ENCODE data around the gene TTC9.

The TTC9 gene

DNA sequence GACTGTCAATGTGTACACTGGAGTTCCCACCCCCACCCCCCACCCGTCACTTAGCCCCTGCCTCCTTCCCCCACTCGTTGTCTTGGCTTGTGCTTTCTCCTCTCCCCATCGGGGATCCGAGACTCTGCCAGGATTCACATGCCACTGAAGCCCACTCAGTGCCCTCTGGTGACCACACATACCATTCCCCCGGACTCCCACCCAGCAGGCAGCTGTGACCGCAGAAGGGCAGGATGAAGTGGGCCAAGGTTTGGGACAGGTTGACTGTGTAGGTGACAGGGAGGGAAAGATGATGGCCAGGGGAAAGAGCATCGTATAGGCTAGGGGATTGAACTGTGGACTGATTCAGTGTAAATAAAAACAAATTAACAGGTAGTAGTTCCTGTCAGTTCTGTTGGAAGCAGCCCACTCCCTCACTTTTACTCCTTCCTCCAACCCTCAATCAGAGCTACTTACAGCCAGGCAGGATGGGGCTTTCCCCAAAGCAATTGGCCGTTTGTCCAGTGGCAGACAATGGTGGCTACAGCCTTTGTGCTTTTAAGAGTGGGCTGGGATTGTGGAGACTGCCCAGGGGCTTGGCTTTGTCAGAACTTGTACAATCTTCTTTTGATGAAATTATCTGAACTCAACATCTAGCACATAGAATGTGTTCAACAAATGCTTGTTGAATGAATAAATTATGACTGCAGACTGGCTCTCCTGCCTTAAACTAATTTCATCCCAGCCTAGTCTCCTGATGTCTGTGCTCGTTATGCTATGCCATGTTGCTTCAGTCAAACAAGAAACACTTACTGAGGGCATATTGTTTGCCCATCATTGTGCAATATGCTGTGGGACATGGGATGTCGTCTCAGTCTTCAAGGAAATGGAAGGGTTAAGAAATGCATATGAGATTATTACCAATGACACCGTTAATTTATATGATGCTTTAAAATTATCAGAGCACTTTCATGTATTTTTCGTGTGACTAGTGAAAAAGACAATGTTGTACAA lies 30.2 kb downstream of the TTC9 start:
- DNase-seq (ENCODE audit: low read depth in 2 of 2): no peak
- no peak for TF ChIP-seq CTCF (IDR thresholded peaks at IDR 0.05; ENCODE audit: low read depth, low read length)
- H3K4me3 ChIP-seq (replicated peaks in 1 of 2; ENCODE audit: low read depth in 2 of 2, low read length in 2 of 2): no peak overlapping the region

- no peak overlapping the region for H3K4me3 ChIP-seq (replicated peaks in 1 of 2; ENCODE audit: low read depth in 2 of 2, low read length in 2 of 2)
- no peak for DNase-seq (ENCODE audit: low read depth in 2 of 2)
- no peak for TF ChIP-seq CTCF (IDR thresholded peaks at IDR 0.05; ENCODE audit: low read depth, low read length)
Observed at GRCh38 chr14:70677341-70677740, 35.6 kb downstream of the TTC9 start.

DNA sequence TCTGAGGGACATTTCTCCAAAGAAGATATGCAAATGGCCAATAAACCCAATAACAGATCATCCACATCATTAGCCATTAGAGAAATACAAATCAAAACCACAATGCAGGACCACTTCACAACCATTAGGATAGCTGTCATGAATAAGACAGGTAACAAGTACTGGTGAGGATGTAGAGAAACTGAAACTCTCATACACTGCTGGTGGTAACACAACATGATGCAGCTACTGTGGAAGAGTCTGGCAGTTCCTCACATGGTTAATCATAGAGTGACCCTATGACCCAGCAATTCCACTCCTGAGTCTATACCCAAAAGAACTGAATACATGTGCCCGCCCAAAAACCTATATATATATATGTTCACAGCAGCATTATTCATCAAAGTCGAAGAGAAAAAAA lies 39.0 kb downstream of the TTC9 start:
- TF ChIP-seq CTCF (IDR thresholded peaks at IDR 0.05; ENCODE audit: low read depth, low read length): no peak
- H3K4me3 ChIP-seq (replicated peaks in 1 of 2; ENCODE audit: low read depth in 2 of 2, low read length in 2 of 2): no peak overlapping the region
- DNase-seq (ENCODE audit: low read depth in 2 of 2): no peak

GRCh38 chr14:70683983-70684382 lies 42.3 kb downstream of the TTC9 start:
- no peak for DNase-seq (ENCODE audit: low read depth in 2 of 2)
- no peak for TF ChIP-seq CTCF (IDR thresholded peaks at IDR 0.05; ENCODE audit: low read depth, low read length)
- H3K4me3 ChIP-seq (replicated peaks in 1 of 2; ENCODE audit: low read depth in 2 of 2, low read length in 2 of 2): no peak overlapping the region

DNA sequence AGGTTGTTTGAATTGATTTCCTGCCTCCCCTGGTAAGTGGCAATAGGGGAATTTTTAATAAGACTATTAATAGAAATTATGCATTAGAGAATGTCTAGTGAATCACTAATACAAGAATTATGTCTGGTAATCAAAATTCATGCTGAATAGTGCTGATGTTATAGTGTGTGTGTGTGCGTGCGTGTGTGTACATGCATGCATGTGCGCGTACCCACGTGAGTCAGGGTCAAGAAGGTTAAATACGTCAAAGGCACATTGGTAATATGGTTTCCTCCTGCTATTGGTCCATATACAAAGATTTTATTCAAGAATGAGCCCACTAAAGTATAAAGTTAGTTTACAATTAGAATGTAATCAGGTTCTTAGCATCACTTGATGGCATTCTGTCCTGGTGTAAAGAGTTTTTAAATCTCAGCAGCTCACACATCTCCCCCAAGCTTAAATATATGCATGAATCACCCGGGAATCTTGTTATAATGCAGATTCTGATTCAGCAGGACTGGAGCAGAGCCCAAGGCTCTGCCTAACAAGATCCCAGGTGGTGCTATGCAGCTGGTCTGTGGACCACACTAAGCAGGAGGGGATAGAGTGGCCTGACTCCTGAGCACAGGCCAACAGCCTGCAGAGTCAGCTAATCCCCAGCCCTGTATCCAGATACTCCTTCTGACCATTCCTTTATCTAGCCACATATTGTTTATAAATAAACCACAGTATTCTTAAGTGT lies 43.9 kb downstream of the TTC9 start:
- no peak for TF ChIP-seq CTCF (IDR thresholded peaks at IDR 0.05; ENCODE audit: low read depth, low read length)
- H3K4me3 ChIP-seq (replicated peaks in 1 of 2; ENCODE audit: low read depth in 2 of 2, low read length in 2 of 2): no peak overlapping the region
- DNase-seq (ENCODE audit: low read depth in 2 of 2): no peak

- no peak for DNase-seq (ENCODE audit: low read depth in 2 of 2)
- no peak overlapping the region for H3K4me3 ChIP-seq (replicated peaks in 1 of 2; ENCODE audit: low read depth in 2 of 2, low read length in 2 of 2)
- no peak for TF ChIP-seq CTCF (IDR thresholded peaks at IDR 0.05; ENCODE audit: low read depth, low read length)
Observed at GRCh38 chr14:70692210-70692609, 50.5 kb downstream of the TTC9 start.

Measured in cardiac fibroblast (primary cell).